PC-9 (cell line): ENCODE results near the gene CCNL2. TPM values are rescaled to one million over a fixed set of nuclear protein-coding genes. Genes with fewer than 3 reads are reported as not detected.

Source experiments
- BruUV-seq: library from RNA; stranded (reverse); fragments of 400-500 nt; replicated peaks from 2 replicates; lab custom pipeline; 2021; lab: Mats Ljungman, UMichigan
- CTCF ChIA-PET: fragments of 300-600 bp; sonication (Branson Sonifier 250); formaldehyde crosslinking; loops from one replicate; lab custom pipeline; 2022; ENCODE audit warnings: antibody characterized with exemption; lab: Charles Lee
- POLR2A ChIA-PET: fragments of 300-600 bp; sonication (Branson Sonifier 250); formaldehyde crosslinking; loops from one replicate; lab custom pipeline; 2022; ENCODE audit warnings: antibody characterized with exemption; ENCODE audit not compliant: unreplicated experiment; lab: Charles Lee
- DNase-seq, 2 experiments: peaks; one replicate each; pipeline versions ENCODE4 v3.0.0 to v3.0.0-alpha.2; 2015 to 2022; ENCODE audit warnings: mixed read lengths in 1 of 2
- H2AFZ ChIP-seq: fragments of 200-600 bp; sonication (generic); 2 replicates; pipeline ENCODE4 v1.8.1; 2017; ENCODE audit warnings: antibody characterized with exemption
- H3F3A ChIP-seq: fragments of 200-600 bp; sonication (generic); 2 replicates; pipeline ENCODE4 v1.8.1; 2017; ENCODE audit warnings: antibody characterized with exemption, mild to moderate bottlenecking, low read depth; ENCODE audit not compliant: insufficient read depth
- H3K27ac ChIP-seq: fragments of 200-600 bp; sonication (generic); 2 replicates; pipeline ENCODE4 v1.6.1; 2016; ENCODE audit warnings: mixed run types
- H3K27me3 ChIP-seq: fragments of 200-600 bp; sonication (generic); 2 replicates; pipeline ENCODE4 v1.6.1; 2016; ENCODE audit warnings: low read depth, mixed run types; ENCODE audit not compliant: insufficient read depth
- H3K36me3 ChIP-seq: fragments of 200-600 bp; sonication (generic); 2 replicates; pipeline ENCODE4 v1.6.1; 2016; ENCODE audit warnings: low read depth, mixed run types
- H3K4me1 ChIP-seq: fragments of 200-600 bp; sonication (generic); replicated peaks from 2 replicates; pipeline ENCODE4 v1.6.1; 2016; ENCODE audit warnings: mixed run types; ENCODE audit not compliant: insufficient read depth
- H3K4me2 ChIP-seq: fragments of 200-600 bp; sonication (generic); 2 replicates; pipeline ENCODE4 v1.6.1; 2017; ENCODE audit warnings: mixed run types
- H3K4me3 ChIP-seq: fragments of 200-600 bp; sonication (generic); 2 replicates; pipeline ENCODE4 v1.6.1; 2016; ENCODE audit warnings: mixed run types
- H3K79me2 ChIP-seq: fragments of 200-600 bp; sonication (generic); 2 replicates; pipeline ENCODE4 v1.6.1; 2017; ENCODE audit warnings: low read depth, mixed run types
- H3K9me2 ChIP-seq: fragments of 200-600 bp; sonication (generic); 2 replicates; pipeline ENCODE4 v1.8.1; 2017; ENCODE audit warnings: mild to moderate bottlenecking; ENCODE audit not compliant: insufficient read depth
- H3K9me3 ChIP-seq: fragments of 200-600 bp; sonication (generic); 2 replicates; pipeline ENCODE4 v1.8.1; 2016; ENCODE audit warnings: low read depth; ENCODE audit not compliant: insufficient read depth
- H4K20me1 ChIP-seq: fragments of 200-600 bp; sonication (generic); 2 replicates; pipeline ENCODE4 v1.8.1; 2017; ENCODE audit not compliant: insufficient read depth
- CTCF ChIP-seq: fragments of 200-600 bp; sonication (generic); conservative IDR thresholded peaks from 2 replicates; pipeline ENCODE4 v1.6.1; 2017; ENCODE audit warnings: mixed run types, antibody characterized with exemption, mild to moderate bottlenecking, moderate library complexity
- EZH2 ChIP-seq: fragments of 200-600 bp; sonication (generic); IDR thresholded peaks from 2 replicates; pipeline ENCODE4 v1.8.0; 2017; ENCODE audit warnings: antibody characterized with exemption, low read depth
- intact Hi-C: fragments of 100-400 bp; cut with micrococcal nuclease; formaldehyde crosslinking; loops from one replicate; pipeline ENCODE4 v1.10.0; 2022; ENCODE audit not compliant: unreplicated experiment
- total RNA-seq: library from RNA; stranded (reverse); gene quantifications from 2 replicates; pipeline ENCODE4 v1.2.3, GENCODE V29; 2021

CCNL2 gene
- total RNA-seq, 1 experiment from 2014 or later = 162 TPM

GRCh38 chr1:1407636-1408318 lies 8.6 kb upstream of the CCNL2 start:
- intact Hi-C loops = loop anchor here (2.0 kb wide), 2 partner anchors 25 to 33 kb away; no protein-coding TSS in a partner anchor
- Histone ChIP-seq H3K9me3 (no peaks in the 10 kb centered on the region), H2AFZ (peak overlapping the region; percentile 85), H3K27ac (peak overlapping the region; percentile 44), H3K4me3 (peak overlapping the region; percentile 80), H3K27me3 (no peaks in the 10 kb centered on the region), H3K79me2 (peaks cover 50% of the 10 kb centered on the region), H4K20me1 (peaks cover 8% of the 10 kb centered on the region), H3K4me2 (peak overlapping the region; percentile 88), H3K36me3 (peaks cover 13% of the 10 kb centered on the region; the same call in 1 of the 2 replicates), H3F3A (peaks cover 41% of the 10 kb centered on the region), H3K4me1 (peaks cover 19% of the 10 kb centered on the region), H3K9me2 (no peaks in the 10 kb centered on the region)
- ChIA-PET CTCF (no interaction called here), POLR2A (interaction anchor here (0.5 to 0.6 kb wide), 2 partner anchors 13 to 23 kb away, joined by 5 to 6 read pairs; no protein-coding TSS in a partner anchor)
- no TSS peak for BruUV-seq
- DNase-seq = peak in 1 of 2 experiments; percentile 47
- TF ChIP-seq CTCF = no peak; the same call in 1 of the 2 replicates
- TF ChIP-seq EZH2 = no peak

DNA sequence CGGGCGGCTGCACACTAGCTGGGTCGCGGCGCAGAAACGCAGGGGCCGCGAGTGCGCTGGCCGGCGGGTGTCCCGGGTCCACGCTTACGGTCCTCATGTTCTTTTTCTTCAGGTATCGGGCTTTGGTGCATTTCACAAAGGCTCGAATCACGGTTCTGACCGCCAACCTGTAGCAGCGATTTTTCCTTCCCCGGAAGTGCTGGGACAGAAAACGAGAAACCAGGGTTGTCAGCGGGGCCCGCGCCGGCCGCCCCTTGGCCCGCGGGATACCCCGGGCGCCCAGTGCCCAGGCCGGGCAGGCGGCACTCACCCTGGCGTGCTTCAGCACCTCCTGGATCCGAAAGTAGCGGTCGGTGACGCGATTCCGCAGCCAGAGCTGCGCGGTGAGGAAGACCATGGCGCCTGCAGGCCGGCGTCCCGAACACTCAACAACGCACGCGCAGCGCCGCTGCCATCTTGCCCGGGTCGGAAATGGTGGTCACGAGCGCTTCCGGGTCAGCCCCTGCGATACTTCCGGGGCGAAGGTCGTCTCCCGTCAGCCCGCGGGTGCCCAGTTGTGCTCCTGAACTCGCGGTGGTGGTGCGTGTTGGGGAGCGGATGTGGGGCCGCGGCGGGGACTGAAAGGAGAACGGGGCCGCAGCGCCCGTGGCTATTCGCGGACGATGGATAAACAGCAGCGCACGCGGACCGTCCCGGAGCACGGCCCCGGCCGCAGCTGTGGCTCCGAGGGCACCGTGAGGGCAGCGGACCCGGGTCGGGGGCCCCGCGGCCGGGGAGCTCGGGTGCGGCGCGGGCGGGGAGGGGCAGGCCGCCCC lies 7.9 kb upstream of the CCNL2 start, which contains the start of gene MRPL20:
Gene MRPL20 (minus strand): TSS at position 473 of the 815 bp plus-strand sequence. CDS start 76 bp downstream, at position 397.
- peaks cover 45% of the 10 kb centered on the region for H3F3A ChIP-seq
- H3K4me2 ChIP-seq = peak within 1 kb of the TSS; percentile 88
- peak within 1 kb of the TSS; percentile 44 for H3K27ac ChIP-seq
- DNase-seq = peak; percentile 78 to 85
- no peaks in the 10 kb centered on the region for H3K9me3 ChIP-seq
- peaks cover 8% of the 10 kb centered on the region for H4K20me1 ChIP-seq
- no peaks in the 10 kb centered on the region for H3K27me3 ChIP-seq
- peaks cover 19% of the 10 kb centered on the region for H3K4me1 ChIP-seq
- CTCF ChIA-PET = no interaction called here
- H3K36me3 ChIP-seq = peaks cover 16% of the 10 kb centered on the region; the same call in 1 of the 2 replicates
- H2AFZ ChIP-seq = peak within 1 kb of the TSS; percentile 85
- intact Hi-C loops = loop anchor here (2.0 kb wide), 2 partner anchors 26 to 34 kb away; no protein-coding TSS in a partner anchor
- no peak for TF ChIP-seq CTCF
- TF ChIP-seq EZH2 = no peak
- peaks cover 52% of the 10 kb centered on the region for H3K79me2 ChIP-seq
- no peaks in the 10 kb centered on the region for H3K9me2 ChIP-seq
- no TSS peak for BruUV-seq
- POLR2A ChIA-PET = no interaction called here
- peak within 1 kb of the TSS; percentile 80 for H3K4me3 ChIP-seq
